ENCODE data around the gene SLC66A3. TPM values are rescaled to one million over a fixed set of nuclear protein-coding genes. Genes with fewer than 3 reads are reported as not detected.

SLC66A3 gene
- total RNA-seq, 1 donor = 68.8 TPM

GRCh38 chr2:11180653-11181052, 25.4 kb downstream of the SLC66A3 start:
- H3K27me3 ChIP-seq (ENCODE audit: insufficient read depth, low read length) = no peaks in the 10 kb centered on the region
- no peak overlapping the region for H3K27ac ChIP-seq (ENCODE audit: low read depth, low read length)
- no peak overlapping the region for H3K4me2 ChIP-seq (ENCODE audit: insufficient read depth, low read length)
- H4K20me1 ChIP-seq (ENCODE audit: insufficient read depth, low read length) = no peaks in the 10 kb centered on the region
- H3K4me3 ChIP-seq (ENCODE audit: insufficient read depth, low read length) = no peak overlapping the region
- DNase-seq (ENCODE audit: insufficient read length, low spot score, missing footprints) = no peak
- H3K36me3 ChIP-seq (ENCODE audit: insufficient read depth, low read length) = peaks cover 14% of the 10 kb centered on the region
- peaks cover 8% of the 10 kb centered on the region for H3K4me1 ChIP-seq (ENCODE audit: insufficient read depth, low read length)
- no peaks in the 10 kb centered on the region for H3K79me2 ChIP-seq (ENCODE audit: insufficient read depth, low read length)
- no peak overlapping the region for H2AFZ ChIP-seq (ENCODE audit: low read length)
- no peaks in the 10 kb centered on the region for H3K9me3 ChIP-seq (ENCODE audit: low read depth, low read length)
- no peak for TF ChIP-seq CTCF (IDR thresholded peaks at IDR 0.05; ENCODE audit: extremely low read depth, low read depth, low read length)

GRCh38 chr2:11182951-11183350, 27.7 kb downstream of the SLC66A3 start:
- peaks cover 19% of the 10 kb centered on the region for H3K36me3 ChIP-seq (ENCODE audit: insufficient read depth, low read length)
- H4K20me1 ChIP-seq (ENCODE audit: insufficient read depth, low read length) = no peaks in the 10 kb centered on the region
- no peaks in the 10 kb centered on the region for H3K9me3 ChIP-seq (ENCODE audit: low read depth, low read length)
- H3K79me2 ChIP-seq (ENCODE audit: insufficient read depth, low read length) = no peaks in the 10 kb centered on the region
- no peak for DNase-seq (ENCODE audit: insufficient read length, low spot score, missing footprints)
- peaks cover 9% of the 10 kb centered on the region for H3K4me1 ChIP-seq (ENCODE audit: insufficient read depth, low read length)
- no peak overlapping the region for H3K4me3 ChIP-seq (ENCODE audit: insufficient read depth, low read length)
- no peak overlapping the region for H3K4me2 ChIP-seq (ENCODE audit: insufficient read depth, low read length)
- no peak overlapping the region for H2AFZ ChIP-seq (ENCODE audit: low read length)
- no peaks in the 10 kb centered on the region for H3K27me3 ChIP-seq (ENCODE audit: insufficient read depth, low read length)
- TF ChIP-seq CTCF (IDR thresholded peaks at IDR 0.05; ENCODE audit: extremely low read depth, low read depth, low read length) = no peak
- no peak overlapping the region for H3K27ac ChIP-seq (ENCODE audit: low read depth, low read length)

- Histone ChIP-seq H3K4me3 (ENCODE audit: insufficient read depth, low read length) (no peak overlapping the region), H3K36me3 (ENCODE audit: insufficient read depth, low read length) (peaks cover 25% of the 10 kb centered on the region), H4K20me1 (ENCODE audit: insufficient read depth, low read length) (no peaks in the 10 kb centered on the region), H3K27me3 (ENCODE audit: insufficient read depth, low read length) (no peaks in the 10 kb centered on the region), H3K4me2 (ENCODE audit: insufficient read depth, low read length) (no peak overlapping the region), H2AFZ (ENCODE audit: low read length) (no peak overlapping the region), H3K9me3 (ENCODE audit: low read depth, low read length) (no peaks in the 10 kb centered on the region), H3K79me2 (ENCODE audit: insufficient read depth, low read length) (no peaks in the 10 kb centered on the region), H3K27ac (ENCODE audit: low read depth, low read length) (no peak overlapping the region), H3K4me1 (ENCODE audit: insufficient read depth, low read length) (peaks cover 6% of the 10 kb centered on the region)
- TF ChIP-seq CTCF (IDR thresholded peaks at IDR 0.05; ENCODE audit: extremely low read depth, low read depth, low read length) = no peak
- peak; percentile 17 for DNase-seq (ENCODE audit: insufficient read length, low spot score, missing footprints)
Measured at GRCh38 chr2:11186145-11186544, 30.9 kb downstream of the SLC66A3 start.

GRCh38 chr2:11187083-11187619, 31.9 kb downstream of the SLC66A3 start:
- H3K4me3 ChIP-seq (ENCODE audit: insufficient read depth, low read length) = no peak overlapping the region
- peak; percentile 68 for DNase-seq (ENCODE audit: insufficient read length, low spot score, missing footprints)
- no peak for TF ChIP-seq CTCF (IDR thresholded peaks at IDR 0.05; ENCODE audit: extremely low read depth, low read depth, low read length)
- no peak overlapping the region for H3K4me2 ChIP-seq (ENCODE audit: insufficient read depth, low read length)
- H3K27me3 ChIP-seq (ENCODE audit: insufficient read depth, low read length) = no peaks in the 10 kb centered on the region
- H3K79me2 ChIP-seq (ENCODE audit: insufficient read depth, low read length) = no peaks in the 10 kb centered on the region
- no peaks in the 10 kb centered on the region for H3K9me3 ChIP-seq (ENCODE audit: low read depth, low read length)
- no peak overlapping the region for H2AFZ ChIP-seq (ENCODE audit: low read length)
- H4K20me1 ChIP-seq (ENCODE audit: insufficient read depth, low read length) = no peaks in the 10 kb centered on the region
- peak overlapping the region; percentile 5 for H3K27ac ChIP-seq (ENCODE audit: low read depth, low read length)
- H3K36me3 ChIP-seq (ENCODE audit: insufficient read depth, low read length) = peaks cover 35% of the 10 kb centered on the region
- peaks cover 6% of the 10 kb centered on the region for H3K4me1 ChIP-seq (ENCODE audit: insufficient read depth, low read length)
